Lung microvascular endothelial cell (primary cell): ENCODE data around the gene TBCD. TPM values are rescaled to one million over a fixed set of nuclear protein-coding genes. Genes with fewer than 3 reads are reported as not detected.

Experiments used
- DNase-seq, 2 donors: peaks; one replicate each; pipeline versions ENCODE4 v3.0.0 to v3.0.0-alpha.2; 2010; ENCODE audit warnings: low read depth in 2 of 2
- total RNA-seq: library from RNA; depleted of rRNA; stranded (reverse); fragments of >200 nt; gene quantifications from 2 replicates; pipeline ENCODE4 v1.2.1, GENCODE V29; 2014

The TBCD gene
- total RNA-seq, 1 donor from 2014 or later: 44.8 TPM

DNA sequence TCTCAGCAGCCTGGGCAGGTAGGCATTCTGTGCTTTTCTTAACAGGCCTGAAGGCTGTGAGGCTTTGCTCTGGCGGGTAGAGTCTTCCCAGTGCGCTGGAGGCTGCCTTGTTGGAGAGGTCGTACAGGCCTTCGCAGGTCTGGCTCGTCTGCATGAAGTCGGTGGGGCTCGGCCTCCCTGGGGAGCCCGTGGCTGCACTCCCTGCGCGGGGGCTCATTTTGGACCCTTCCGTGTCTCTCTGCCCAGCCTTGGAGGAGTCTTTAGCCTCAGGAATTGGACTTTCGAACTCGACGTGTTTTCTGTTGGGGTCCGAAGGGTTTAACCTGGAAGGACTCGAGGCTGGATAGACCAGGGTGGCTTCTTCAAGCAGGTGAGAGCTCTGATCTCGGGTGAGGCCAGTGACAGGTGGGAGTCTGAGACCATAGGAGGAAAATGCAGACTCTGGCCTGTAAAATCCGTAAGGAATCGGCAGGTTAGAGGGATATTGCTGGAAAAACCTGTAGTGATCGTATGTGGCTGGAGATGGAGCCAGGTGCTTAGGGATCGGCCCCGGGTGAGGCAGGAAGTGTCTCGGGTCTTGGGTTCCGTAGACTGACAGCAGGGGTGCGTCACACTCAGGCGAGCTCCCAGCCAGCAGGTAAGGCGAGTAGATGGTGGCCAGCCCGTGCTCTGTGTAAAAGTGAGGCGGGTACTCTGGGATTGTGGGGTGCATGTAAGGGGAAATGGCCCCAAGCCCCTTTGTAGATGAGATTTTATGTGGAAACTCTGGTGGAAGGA lies 79.4 kb downstream of the TBCD start:
- no peak for DNase-seq

DNA sequence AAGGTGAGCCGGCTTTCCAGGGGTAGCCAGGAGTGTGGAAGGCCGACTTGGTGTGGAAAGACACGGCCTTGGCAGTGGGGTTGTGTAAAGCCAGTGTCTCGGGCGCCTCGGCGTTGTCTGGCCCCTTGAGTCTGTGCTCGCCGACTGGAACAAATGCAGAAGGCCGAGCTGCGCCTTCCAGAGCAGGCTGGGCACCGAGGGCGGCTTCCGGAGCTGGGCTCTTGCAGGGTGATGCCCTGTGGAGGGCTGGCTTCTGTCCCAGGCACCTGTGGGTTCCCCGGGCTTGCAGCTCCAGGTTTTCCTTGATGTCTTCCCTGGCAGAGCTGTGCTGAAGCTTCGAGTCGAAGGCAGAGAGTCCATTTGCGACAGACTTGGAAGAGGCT lies 79.9 kb downstream of the TBCD start:
- no peak for DNase-seq

DNA sequence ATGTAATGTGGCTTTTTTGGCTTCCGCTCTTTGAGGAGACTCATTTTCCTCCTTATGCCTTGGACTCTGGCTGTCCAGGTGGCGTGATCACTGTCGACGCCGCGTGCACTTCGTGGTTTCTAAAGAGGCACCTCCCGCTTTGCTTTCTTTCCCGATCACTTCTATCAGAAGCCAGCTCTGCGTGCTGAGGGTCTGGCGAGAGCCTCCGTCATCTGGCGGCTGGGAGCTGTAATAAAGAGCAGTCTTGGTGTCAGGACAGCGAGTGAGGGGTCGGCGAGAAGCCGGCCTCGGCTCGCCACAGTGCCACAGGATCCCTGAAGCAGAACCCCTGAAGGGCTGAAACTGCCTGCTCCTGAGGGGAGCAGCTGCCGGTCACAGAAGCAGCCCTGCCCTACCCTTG lies 80.5 kb downstream of the TBCD start:
- DNase-seq: no peak

DNA sequence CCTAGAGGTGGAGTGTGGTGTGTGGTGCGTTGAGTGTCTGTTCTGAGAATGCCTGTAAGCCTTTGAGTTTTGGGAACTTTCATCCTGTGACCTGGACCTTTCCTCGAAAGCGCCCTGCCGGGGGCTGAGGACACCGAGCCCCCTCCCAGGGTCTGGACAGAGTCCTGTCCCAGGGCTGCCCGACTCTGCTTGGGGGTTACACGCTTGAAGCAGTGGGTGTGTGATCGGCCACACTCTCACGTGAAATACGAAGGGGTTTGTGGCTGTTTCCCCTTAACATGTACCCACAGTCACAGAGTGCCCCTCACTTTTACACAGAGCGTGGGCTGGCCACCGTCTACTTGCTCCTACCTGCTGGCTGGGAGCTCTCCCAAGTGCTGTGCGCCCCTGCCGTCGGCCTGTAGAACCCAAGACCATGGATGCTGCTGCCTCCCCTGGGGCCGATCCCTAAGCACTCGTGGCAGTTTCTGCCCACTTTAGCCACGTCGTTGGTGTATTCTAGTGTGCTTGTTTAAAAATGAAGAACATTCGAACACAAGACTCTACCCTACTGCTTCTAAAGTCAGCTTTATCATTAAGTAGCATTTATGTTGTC lies 81.1 kb downstream of the TBCD start:
- no peak for DNase-seq

DNA sequence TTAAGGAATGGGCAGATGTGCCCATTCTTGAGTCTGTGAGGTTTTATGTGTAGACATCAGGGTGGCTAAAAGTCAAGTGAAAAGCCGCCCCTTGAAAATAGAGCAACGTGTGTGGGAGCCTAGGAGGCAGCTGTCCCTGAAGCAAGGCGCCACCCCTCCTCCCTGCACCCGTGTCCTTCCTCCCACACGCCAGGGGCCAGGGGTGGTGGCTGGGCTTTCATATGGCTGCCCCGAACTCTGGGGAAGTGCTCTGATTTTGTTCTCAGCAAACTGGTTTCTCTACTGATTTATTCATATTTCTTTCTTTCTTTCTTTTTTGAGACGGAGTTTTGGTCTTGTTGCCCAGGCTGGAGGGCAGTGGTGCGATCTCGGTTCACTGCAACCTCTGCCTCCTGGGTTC lies 83.3 kb downstream of the TBCD start:
- no peak for DNase-seq

DNA sequence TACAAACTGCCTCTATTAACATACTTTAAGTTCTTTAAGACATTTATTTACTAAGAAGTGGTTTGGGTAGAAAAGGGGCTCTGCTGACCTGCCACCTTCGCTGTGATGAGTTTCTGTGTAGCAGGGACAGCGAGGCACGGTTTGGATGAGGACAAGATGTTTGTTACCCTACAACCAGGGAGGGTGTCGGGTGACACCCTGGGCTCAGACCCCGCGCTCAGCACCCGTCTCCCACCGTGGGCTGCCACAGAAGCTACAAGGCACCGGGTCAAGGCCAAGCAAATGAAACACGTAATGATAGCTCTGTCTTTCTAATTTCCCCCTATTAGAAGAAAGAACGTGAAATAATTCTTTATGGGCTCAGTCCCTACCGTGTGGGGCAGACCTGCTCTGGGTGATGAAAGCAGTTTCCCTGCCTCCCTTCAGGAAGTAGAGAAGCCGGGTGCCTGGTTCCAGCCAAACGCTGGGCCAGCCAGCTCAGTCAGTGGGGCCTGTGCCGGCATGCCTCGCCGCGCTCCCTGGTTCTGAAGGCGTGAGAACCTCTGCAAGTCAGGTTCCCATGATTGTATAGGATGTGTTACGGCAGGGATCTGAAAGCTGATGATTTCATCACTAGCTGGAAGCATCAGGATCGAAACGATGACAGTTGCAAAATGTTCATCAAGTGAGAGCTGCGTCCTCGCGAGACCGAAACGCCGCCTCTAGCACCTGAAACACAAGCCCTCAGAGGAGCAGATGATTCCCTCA lies 84.1 kb downstream of the TBCD start:
- DNase-seq: peak in 1 of 2 donors; percentile 56

DNA sequence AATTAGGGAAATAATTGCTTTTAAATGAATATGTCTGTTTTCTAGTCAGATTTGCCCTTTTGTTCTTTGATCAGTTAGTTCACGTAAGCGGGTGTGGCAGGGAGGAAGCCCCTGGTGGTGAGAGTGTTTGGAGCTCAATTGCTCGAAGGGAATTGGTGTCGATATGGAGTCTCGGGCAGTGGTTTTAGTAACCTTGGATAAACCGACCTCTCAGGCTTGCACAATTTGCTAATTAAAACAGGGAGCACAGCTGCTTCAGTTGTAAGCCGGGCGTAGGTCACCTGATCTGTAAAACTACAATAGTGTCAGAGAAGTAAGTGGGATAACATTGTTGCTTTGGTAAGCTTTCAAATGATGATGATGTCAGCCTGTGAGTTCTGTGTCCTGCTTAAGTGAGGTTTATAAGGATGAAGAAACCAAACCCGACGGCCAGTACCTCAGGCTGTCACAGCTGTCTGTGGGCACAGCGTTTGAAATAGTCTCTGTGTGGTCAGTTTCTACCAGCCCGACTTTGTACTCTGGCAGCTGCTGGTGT lies 85.0 kb downstream of the TBCD start:
- peak in 1 of 2 donors; percentile 19 for DNase-seq

DNA sequence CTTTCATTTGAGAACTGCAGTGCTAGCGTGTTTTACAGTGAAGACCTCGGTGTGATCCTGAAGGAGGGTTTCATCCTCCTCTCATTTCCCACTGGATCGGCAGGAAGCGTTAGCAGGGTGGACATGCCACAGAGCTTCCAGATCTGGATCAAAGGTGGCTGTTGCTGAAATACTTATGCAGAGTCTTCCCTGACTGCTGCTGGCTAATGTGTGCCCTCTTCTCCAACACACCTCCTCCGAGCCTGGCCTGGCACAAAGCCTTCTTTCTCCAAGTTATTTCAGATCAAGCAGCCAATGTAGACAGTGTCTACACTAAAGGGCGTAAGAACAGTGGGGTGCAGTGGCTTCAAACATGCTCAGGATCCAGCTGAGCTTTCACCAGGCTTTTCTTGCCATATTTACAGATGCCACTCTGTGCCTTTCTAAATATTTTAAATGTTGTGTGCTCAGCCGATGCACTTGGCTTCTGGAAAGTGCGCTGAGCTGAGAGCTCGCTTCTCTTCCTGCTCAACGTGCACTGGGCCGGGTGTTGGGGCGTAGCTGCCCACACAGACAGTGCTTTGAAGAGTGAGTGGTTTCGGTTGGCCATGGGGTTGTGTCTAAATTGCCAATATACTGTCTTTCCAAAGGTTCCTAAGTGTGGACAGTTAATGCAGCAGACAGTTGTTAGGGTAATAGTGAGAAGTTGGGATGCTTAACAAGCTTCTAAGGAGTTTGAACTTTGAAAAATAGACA lies 85.9 kb downstream of the TBCD start:
- no peak for DNase-seq

DNA sequence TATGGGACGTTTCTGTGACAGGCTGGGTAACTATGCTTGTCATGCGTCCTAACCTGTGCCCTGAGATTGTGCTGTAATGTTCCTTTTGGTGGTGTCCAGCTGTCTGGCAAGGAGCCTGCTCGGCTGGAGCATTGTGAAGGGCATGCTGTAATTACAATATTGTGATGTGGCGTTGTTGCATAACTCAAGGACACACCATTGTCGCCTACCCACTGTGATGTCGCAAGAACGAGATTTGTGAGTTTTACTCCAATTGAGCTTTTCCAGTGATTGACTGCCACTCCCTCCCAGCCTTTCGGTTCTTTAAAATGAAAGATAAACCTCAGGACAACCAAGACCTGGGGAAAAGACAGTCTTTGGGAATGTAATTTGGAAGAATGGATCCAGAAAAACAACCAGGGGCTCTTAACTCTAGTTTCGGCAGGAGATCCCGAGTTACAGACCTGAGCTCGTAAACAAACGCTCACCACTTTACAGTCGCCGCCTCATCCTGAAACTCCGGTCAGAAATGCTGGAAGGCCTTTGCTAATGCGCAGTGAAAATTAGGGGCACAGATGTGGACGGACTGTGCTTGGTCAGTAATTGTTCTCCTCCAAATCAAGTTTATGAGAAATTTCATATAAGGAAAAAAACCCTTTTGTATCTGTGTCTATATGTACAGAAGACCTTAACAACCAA lies 86.7 kb downstream of the TBCD start:
- no peak for DNase-seq

DNA sequence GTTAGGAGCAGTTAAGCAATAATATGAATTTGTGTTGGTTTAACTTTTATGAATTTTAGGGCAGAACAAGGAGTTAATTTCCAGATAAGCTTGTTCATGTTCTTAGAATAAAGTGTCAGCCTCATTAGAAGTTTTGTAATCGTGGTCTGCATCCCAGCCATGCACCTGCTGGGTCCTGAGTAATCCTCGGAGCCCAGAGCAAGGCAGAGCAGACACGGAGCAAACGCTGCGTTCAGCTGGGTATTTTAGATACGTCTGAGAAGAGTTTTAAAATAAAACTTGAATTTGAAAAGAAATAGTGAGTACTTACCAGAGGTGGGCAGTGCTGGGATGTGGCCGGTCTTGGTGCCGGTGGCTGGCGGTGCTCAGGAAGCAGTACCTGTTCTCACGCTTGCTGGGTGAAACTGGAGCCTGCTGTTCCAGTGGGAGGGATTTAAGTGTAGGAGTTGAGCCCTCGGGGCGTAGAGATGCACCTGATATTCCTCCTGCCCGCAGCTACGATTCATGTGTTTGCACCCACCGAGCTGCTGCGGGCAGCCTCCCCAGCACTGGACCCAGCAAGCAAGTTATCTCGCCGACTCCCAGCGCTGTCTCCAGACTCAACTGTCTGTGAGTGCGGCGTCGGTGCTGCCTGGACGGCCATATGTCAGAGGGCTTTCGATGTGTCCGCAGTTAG lies 87.9 kb downstream of the TBCD start, which contains the start of gene ZNF750:
Gene ZNF750, minus strand, starts transcription at position 406 of the 676 bp plus-strand sequence. CDS start 7,568 bp downstream, outside the sequence.
- no peak for DNase-seq

DNA sequence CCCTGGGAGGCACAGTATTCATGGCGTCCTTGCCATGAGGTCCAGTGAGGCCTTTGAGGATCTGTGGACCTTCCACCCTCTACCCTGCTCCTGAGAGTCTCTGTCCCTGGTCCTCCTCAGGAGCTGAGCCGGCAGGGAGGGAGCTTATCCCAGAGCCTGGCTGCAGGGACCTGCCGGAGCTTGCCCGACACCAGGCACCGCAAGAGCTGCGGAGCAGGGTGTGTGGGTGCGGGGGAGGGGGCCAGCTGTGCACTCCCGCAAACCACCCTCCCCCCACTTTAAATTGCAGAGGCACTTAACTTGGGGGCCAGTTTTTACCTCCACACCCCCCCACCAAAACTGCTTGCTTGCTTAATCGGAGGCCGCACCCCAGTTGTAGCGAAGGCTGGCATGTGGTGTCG lies 88.6 kb downstream of the TBCD start:
- no peak for DNase-seq

DNA sequence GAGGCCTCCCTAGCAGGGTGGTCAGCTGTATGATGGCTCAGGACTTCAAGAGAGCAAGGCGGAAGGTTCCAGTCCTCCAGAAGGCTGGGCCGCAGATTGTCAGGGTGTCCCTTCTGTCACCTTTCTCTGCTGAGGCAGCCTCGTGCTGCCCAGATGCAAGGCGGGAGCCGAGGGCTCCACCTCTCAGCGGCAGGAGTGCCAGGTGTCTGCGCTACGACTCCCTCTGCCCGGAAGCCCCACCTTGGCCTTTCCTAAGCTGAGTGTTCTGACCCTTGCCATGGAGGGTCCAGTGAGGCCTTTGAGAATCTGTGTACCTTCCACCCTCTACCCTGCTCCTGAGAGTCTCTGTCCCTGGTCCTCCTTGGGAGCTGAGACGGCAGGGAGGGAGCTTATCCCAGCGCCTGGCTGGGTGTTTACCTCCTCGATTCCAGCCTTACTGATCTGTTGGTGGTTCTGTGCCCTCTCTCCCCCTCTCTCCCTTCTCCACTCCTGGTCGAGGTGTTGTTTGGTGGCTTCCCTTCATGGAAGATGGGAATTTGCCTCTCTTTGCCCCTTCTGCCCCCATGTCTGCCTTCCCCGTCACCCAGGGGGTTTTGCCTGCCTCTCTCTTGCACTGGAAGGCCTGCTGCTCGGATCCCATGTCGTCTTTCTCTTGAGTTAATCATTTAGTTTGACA lies 90.2 kb downstream of the TBCD start:
- no peak for DNase-seq

DNA sequence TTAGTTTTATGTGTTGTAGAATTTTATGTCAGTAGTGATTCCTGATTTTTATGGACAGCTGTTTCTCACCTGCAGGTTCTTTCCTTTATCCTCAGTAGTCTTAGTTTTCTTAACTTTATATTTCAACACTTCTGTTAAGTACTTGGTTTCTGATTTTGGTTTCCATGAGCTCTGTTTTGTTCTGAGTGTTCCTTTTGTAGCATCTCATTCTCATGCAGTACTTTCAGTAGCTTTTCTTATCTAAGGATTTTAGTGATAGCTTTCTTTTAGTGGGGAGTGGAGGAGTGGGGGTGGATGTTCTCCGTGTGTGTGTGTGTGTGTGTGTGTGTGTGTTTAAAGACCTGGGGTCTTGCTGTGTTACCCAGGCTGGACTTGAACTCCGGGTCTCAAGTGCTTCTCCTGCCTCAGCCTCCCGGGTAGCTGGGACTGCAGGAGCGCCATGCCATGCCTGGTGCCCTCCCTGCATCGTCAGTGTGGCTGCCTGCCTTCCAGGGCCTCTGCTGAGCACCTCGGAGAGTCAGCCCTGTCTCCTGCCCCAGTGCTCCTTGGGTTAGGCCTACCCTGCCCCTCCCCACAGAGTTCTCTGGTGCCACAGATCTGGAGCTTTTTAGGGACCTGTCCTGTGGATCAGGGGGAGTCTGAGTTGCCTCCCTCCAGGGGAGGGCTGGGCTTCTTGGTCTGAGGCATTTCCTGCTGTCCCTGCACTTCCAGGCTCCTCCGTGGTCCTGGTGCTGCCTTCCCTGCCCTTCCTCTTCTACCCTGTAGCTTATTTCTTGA lies 92.2 kb downstream of the TBCD start:
- no peak for DNase-seq

DNA sequence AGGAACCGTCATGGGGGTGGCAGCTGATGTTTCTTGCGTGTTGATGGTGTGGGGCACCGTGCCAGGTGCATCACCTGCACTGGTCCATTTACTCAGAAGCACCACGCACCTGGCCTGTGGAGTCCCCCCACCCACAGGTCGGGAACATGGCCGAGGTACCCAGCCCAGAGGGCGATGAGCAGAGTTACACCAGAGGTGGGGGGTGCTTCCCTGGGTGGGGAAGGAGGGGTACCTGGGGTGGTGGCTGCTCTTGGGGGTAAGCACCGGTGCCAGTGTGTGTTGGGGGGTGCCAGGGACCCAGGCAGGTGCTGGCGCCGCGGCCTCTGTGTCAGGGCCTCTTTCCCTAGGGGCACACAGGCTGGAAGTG lies 92.9 kb downstream of the TBCD start:
- peak in 1 of 2 donors; percentile 51 for DNase-seq

DNA sequence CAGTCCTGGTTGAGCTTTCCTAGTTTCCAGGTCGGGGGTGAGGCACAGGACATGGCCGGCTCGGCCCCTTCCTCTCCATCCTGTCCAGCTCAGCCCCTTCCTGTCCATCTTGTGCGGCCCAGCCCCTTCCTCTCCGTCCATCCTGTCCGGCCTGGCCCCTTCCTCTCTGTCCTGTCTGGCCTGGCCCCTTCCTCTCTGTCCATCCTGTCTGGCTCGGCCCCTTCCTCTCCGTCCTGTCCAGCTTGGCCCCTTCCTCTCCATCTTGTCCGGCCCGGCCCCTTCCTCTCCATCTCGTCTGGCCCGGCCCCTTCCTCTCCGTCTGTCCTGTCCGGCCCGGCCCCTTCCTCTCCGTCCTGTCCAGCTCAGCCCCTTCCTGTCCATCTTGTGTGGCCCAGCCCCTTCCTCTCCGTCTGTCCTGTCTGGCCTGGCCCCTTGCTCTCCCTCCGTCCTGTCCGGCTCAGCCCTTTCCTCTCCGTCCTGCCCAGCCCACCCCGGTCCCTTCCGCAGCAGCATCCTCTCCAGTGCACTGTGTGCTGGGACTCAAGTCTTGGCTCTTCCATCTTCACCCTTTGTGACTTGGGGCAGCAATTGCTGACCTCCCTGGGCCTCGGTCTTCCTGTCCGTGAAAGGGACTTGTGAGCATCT lies 93.4 kb downstream of the TBCD start:
- peak; percentile 95 to 99 for DNase-seq

DNA sequence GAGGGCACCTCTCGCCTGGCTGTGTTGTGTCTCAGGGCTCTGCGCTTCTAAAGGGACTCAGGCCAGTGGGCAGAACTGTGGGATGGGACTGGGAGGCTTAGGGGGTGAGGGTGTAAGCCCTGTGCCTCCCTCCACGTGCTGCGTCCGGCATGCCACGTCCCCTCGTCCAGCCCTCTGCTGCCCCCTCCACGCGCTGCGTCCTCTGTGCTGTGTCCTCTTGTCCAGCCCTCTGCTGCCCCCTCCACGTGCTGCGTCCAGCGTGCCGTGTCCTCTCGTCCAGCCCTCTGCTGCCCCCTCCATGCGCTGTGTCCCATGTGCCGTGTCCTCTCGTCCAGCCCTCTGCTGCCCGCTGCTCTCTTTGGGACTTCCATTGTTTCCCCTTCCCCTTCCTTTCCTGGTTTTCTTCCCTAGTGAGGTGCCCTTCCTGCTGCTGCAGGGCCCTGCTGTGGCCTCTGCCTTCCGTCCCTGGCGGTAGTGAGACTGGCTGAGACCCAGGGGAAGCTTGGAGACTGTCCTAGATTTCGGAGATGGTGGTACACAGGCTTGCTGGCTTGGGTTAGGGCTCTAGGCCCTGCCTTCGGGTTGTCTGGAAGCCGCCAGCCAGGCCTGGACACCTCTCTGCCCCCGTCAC lies 94.3 kb downstream of the TBCD start:
- DNase-seq: peak; percentile 57 to 93

DNA sequence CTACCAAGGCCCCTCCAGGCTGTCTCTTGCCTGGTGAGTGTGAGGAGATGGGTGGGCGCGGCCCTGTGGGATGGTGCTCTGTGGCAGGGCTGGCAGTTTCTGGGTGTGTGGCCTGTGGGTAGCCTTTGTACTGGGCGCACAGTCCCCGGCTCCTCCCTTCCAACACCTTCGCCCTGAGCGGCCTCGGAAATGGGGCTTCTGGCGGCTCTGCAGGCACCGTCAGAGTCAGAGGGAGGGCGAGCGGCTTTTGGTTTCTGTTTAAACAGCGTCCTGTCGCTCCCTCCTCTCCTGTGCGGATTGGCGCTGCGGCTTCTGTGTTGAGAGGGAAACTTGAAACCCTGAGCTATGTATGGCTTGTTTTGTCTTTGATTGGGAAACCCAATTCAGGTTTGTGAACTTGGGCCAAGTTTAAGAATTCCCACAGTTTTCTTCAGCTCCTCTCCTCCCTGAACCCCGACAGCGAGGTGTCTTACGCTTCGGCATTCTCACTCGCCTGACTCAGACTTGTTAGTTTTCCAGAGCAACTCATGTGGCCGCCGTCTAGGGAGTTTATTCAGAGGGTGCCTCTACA lies 96.2 kb downstream of the TBCD start:
- peak; percentile 63 to 83 for DNase-seq
